ENCODE measurements around the gene SYPL1.

Gene SYPL1

DNA sequence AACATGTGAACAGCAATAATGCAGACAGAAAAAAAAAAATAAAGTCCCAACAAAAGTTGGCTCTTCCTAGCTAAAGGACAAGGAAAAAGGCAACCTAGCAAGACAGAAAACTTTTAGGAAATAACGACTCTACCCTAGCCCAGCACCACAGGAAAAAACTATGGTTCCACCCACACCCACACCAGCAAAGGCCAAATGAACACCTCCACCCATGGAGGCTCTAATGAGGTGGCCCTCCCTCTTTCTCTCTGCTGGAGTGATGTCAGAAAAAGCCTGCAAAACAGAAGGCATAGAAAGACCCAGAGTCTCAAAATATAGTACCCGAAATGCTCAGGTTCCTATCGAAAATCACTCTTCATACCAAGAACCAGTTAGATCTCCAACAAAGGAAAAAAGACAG is 28.4 kb downstream of the SYPL1 start:
- TF ChIP-seq, protein P1, sequence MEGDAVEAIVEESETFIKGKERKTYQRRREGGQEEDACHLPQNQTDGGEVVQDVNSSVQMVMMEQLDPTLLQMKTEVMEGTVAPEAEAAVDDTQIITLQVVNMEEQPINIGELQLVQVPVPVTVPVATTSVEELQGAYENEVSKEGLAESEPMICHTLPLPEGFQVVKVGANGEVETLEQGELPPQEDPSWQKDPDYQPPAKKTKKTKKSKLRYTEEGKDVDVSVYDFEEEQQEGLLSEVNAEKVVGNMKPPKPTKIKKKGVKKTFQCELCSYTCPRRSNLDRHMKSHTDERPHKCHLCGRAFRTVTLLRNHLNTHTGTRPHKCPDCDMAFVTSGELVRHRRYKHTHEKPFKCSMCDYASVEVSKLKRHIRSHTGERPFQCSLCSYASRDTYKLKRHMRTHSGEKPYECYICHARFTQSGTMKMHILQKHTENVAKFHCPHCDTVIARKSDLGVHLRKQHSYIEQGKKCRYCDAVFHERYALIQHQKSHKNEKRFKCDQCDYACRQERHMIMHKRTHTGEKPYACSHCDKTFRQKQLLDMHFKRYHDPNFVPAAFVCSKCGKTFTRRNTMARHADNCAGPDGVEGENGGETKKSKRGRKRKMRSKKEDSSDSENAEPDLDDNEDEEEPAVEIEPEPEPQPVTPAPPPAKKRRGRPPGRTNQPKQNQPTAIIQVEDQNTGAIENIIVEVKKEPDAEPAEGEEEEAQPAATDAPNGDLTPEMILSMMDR (IDR thresholded peaks at IDR 0.05; ENCODE audit: low read depth, low read length, missing control alignments) = no peak
- DNase-seq (ENCODE audit: low read depth) = no peak
- H3K4me3 ChIP-seq (ENCODE audit: low read depth, low read length) = no peak overlapping the region

DNA sequence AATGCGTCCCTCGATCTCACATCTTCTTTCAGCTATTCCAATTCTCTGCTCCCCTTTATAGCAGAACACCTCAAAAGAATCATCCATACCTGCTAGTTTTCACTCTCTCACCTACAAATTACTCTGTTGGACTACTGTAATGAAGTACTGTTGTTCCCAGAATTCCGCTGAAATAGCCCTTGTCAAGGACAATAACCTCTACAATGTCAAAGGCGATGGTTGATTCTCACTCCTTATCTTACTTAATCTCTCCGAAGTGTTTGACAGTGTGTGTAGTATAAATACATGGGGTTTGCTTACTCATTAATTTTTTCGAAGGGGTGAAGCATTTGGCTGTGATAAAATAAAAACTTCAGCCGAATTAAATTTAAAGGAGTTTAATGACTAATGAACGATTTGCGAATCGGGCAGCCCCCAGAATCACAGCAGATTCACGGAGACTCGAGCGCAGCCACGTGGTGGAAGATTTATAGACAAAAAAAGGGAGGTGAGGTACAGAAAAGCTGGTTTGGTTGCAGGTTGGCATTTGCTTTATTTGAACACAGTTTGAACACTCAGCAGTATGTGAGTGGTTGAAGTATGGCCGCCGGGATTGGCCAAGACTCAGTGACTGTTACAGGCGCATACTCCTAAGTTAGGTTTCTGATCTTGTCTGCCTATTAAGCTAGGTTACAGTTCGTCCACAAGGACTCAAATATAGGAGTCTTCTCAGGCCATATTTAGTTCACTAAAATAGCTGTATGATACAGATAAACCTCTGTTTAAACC is 29.8 kb downstream of the SYPL1 start:
- no peak overlapping the region for H3K4me3 ChIP-seq (ENCODE audit: low read depth, low read length)
- no peak for DNase-seq (ENCODE audit: low read depth)
- TF ChIP-seq, protein P1 (IDR thresholded peaks at IDR 0.05; ENCODE audit: low read depth, low read length, missing control alignments) = no peak

DNA sequence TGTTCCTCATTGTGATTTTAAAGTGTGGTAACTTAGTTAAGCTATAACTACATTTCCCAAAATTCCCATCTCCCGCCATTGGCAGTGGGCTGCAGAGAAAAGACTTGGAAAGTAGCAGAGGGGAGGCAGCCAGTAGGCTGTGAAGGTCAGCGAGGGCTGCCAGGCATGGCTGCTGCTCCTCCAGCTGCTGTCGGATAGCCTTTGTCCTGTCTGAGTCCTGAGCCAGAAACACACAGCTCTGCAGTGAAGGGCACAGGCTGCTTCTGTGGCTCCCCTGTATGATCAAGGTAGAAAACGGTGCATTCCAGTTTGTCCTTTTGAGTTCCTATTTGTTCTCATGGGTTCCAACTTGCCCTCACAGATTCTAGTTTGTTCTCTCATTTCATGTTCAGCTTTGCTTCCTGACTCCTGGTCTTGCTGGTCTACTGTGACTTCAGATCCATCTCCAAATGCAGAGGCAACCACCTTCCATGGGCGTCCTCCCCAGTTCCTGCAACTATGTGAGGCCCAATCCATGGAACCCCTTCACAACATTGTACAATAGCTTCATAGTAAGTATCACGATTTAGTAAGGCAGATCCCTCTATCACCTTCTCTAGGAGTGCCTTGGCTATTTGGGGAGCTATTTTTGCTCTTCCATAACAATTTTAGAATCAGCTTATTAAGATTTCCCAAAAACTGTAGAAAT is 31.7 kb downstream of the SYPL1 start:
- DNase-seq (ENCODE audit: low read depth) = no peak
- TF ChIP-seq, protein P1 (IDR thresholded peaks at IDR 0.05; ENCODE audit: low read depth, low read length, missing control alignments) = no peak
- no peak overlapping the region for H3K4me3 ChIP-seq (ENCODE audit: low read depth, low read length)

DNA sequence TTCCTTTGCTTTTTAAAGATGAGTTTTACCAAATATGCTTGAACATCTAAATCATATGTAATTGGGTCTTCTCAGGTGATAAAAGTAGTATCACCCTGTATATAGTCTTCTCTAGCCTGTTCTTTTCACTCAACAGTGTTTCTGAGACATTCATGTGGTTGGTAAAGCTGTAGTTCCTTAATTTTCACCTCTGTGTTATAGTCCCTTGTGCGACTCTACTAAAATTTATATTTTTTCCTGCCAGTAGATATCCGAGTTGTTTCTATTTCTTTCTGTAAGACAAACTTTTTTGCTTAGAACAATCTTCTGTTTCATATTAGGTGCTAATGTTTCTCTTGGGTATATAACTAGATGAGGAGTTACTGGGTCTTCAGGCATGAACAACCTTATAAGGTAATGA is 35.6 kb downstream of the SYPL1 start:
- DNase-seq (ENCODE audit: low read depth) = no peak
- TF ChIP-seq, protein P1 (IDR thresholded peaks at IDR 0.05; ENCODE audit: low read depth, low read length, missing control alignments) = no peak
- H3K4me3 ChIP-seq (ENCODE audit: low read depth, low read length) = no peak overlapping the region

DNA sequence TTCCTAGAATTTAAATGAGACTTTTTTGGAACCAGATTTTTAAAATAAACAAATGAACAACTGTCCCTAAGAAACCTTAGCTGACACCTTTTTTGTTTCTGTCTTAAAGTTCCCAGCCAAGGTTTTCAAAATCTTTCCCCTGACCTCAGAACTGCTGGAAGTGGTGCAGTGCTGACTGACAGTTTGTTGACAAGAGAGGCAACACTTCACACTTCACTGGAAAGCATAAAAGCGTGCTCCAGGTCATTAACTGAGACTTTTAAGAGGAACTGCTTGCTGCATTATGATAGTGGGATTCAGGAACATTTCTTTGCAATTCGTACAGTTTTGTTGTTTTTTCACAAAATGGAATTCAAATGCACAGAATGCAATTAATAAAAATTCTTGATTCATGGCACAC is 36.2 kb downstream of the SYPL1 start:
- TF ChIP-seq, protein P1 (IDR thresholded peaks at IDR 0.05; ENCODE audit: low read depth, low read length, missing control alignments) = no peak
- no peak overlapping the region for H3K4me3 ChIP-seq (ENCODE audit: low read depth, low read length)
- DNase-seq (ENCODE audit: low read depth) = no peak

DNA sequence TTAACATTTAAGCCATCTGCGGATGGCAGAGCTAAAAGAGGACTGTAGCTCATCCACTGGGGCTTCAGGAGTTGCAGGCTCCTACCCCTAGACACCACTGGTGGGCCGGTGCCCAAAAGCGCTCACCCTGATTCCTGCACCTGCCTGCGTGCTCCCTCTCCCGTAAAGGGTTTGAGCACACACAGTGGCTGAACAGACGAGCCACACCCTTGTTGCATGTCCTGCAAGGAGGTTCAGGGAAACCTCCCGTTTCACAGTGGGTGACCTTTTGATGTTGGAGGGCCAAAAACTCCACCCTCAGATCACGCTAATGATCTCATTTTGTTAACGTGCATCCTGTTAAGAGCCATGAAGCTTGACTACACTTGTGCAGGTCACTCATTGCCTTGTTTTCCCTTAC is 37.9 kb downstream of the SYPL1 start:
- TF ChIP-seq, protein P1 (IDR thresholded peaks at IDR 0.05; ENCODE audit: low read depth, low read length, missing control alignments) = peak; percentile 23
- no peak overlapping the region for H3K4me3 ChIP-seq (ENCODE audit: low read depth, low read length)
- no peak for DNase-seq (ENCODE audit: low read depth)

Measured in GM12864 (cell line).